GM18873 (cell line): ENCODE data around the gene PLCB4.

ENCODE experiments used
- ATAC-seq: cut with Tn5 transposase; IDR thresholded peaks from one replicate; pipeline ENCODE4 v1.9.1; 2021; ENCODE audit warnings: mild to moderate bottlenecking, moderate library complexity, moderate number of reproducible peaks; ENCODE audit not compliant: unreplicated experiment, low FRiP score

Gene PLCB4

GRCh38 chr20:9246731-9247130, 177.8 kb downstream of the PLCB4 start:
- no peak for ATAC-seq

GRCh38 chr20:9250511-9250910, 181.6 kb downstream of the PLCB4 start:
- no peak for ATAC-seq

- no peak for ATAC-seq
These were observed 184.2 kb downstream of the PLCB4 start for GRCh38 chr20:9253006-9253539.

- no peak for ATAC-seq
These were observed 186.3 kb downstream of the PLCB4 start for GRCh38 chr20:9255171-9255570.

GRCh38 chr20:9256393-9256792, 187.5 kb downstream of the PLCB4 start:
- no peak for ATAC-seq

- no peak for ATAC-seq
These were observed 190.0 kb downstream of the PLCB4 start for GRCh38 chr20:9258901-9259300.

GRCh38 chr20:9260027-9260426, 191.1 kb downstream of the PLCB4 start:
- ATAC-seq: no peak

- no peak for ATAC-seq
These were observed 192.9 kb downstream of the PLCB4 start for GRCh38 chr20:9261781-9262180.

- no peak for ATAC-seq
These were observed 193.8 kb downstream of the PLCB4 start for GRCh38 chr20:9262653-9263194.

- ATAC-seq: no peak
These were observed 200.5 kb downstream of the PLCB4 start for GRCh38 chr20:9269280-9269971.

- no peak for ATAC-seq
These were observed 201.9 kb downstream of the PLCB4 start for GRCh38 chr20:9270831-9271230.

- no peak for ATAC-seq
These were observed 208.1 kb downstream of the PLCB4 start for GRCh38 chr20:9276966-9277468.

GRCh38 chr20:9279918-9280401, 211.1 kb downstream of the PLCB4 start:
- ATAC-seq: no peak

- ATAC-seq: no peak
These were observed 211.8 kb downstream of the PLCB4 start for GRCh38 chr20:9280666-9281065.

GRCh38 chr20:9281803-9282202, 212.9 kb downstream of the PLCB4 start:
- no peak for ATAC-seq

GRCh38 chr20:9285617-9286016, 216.7 kb downstream of the PLCB4 start:
- ATAC-seq: no peak

GRCh38 chr20:9286501-9287461, 217.9 kb downstream of the PLCB4 start:
- no peak for ATAC-seq

GRCh38 chr20:9287826-9288225, 218.9 kb downstream of the PLCB4 start:
- ATAC-seq: no peak

GRCh38 chr20:9290331-9290730, 221.4 kb downstream of the PLCB4 start:
- ATAC-seq: no peak

- ATAC-seq: no peak
These were observed 224.3 kb downstream of the PLCB4 start for GRCh38 chr20:9293145-9293544.

GRCh38 chr20:9294041-9294440, 225.2 kb downstream of the PLCB4 start:
- ATAC-seq: no peak
